BLaER1 (cell line): ENCODE results near the gene ANKS1A.
"Not testable (repeated sequence)": the region's sequence is repeated elsewhere in the genome, so short reads cannot be mapped to it uniquely, and the experiment has no call there.

ENCODE experiments used
- H3K27ac ChIP-seq: shearing (Covaris generic); formaldehyde crosslinking; 2 replicates; pipeline ENCODE4 v1.8.1; 2022
- H3K27me3 ChIP-seq: shearing (Covaris generic); formaldehyde crosslinking; 2 replicates; pipeline ENCODE4 v1.8.1; 2022
- H3K36me3 ChIP-seq: shearing (Covaris generic); formaldehyde crosslinking; 2 replicates; pipeline ENCODE4 v1.8.1; 2022
- H3K4me1 ChIP-seq: shearing (Covaris generic); formaldehyde crosslinking; 2 replicates; pipeline ENCODE4 v1.8.1; 2022
- H3K4me2 ChIP-seq: shearing (Covaris generic); formaldehyde crosslinking; 2 replicates; pipeline ENCODE4 v1.8.1; 2022
- H3K4me3 ChIP-seq: shearing (Covaris generic); formaldehyde crosslinking; 2 replicates; pipeline ENCODE4 v1.8.1; 2022
- H3K9ac ChIP-seq: shearing (Covaris generic); formaldehyde crosslinking; 2 replicates; pipeline ENCODE4 v1.8.1; 2022
- H3K9me3 ChIP-seq: shearing (Covaris generic); formaldehyde crosslinking; 2 replicates; pipeline ENCODE4 v1.8.1; 2022
- H4K20me1 ChIP-seq: shearing (Covaris generic); formaldehyde crosslinking; 2 replicates; pipeline ENCODE4 v1.8.1; 2022
- Cebpa-rat ChIP-seq: shearing (Covaris generic); IDR thresholded peaks from 2 replicates; pipeline ENCODE4 v1.8.1; 2022

ANKS1A gene

GRCh38 chr6:35001349-35001748, 112.3 kb downstream of the ANKS1A start:
- H3K4me2 ChIP-seq, H3K9me3 ChIP-seq, H3K4me1 ChIP-seq, H3K27me3 ChIP-seq, H3K9ac ChIP-seq, H3K4me3 ChIP-seq, H4K20me1 ChIP-seq, H3K27ac ChIP-seq: not testable (repeated sequence)
- peaks cover 40% of the 10 kb centered on the region for H3K36me3 ChIP-seq

- H3K4me2 ChIP-seq, H3K27me3 ChIP-seq, H3K4me3 ChIP-seq, H3K9ac ChIP-seq, H4K20me1 ChIP-seq, H3K4me1 ChIP-seq, H3K9me3 ChIP-seq, H3K27ac ChIP-seq: not testable (repeated sequence)
- peaks cover 19% of the 10 kb centered on the region for H3K36me3 ChIP-seq
Observed at GRCh38 chr6:35003886-35004530, 115.0 kb downstream of the ANKS1A start.

GRCh38 chr6:35007016-35007415, 118.0 kb downstream of the ANKS1A start:
- H3K36me3 ChIP-seq, result peaks cover 14% of the 10 kb centered on the region
- no peak overlapping the region for H3K27ac ChIP-seq
- H3K4me2 ChIP-seq, result no peak overlapping the region
- H3K27me3 ChIP-seq, result no peaks in the 10 kb centered on the region
- H3K9me3 ChIP-seq, result no peaks in the 10 kb centered on the region
- no peak overlapping the region for H3K4me3 ChIP-seq
- no peaks in the 10 kb centered on the region for H4K20me1 ChIP-seq
- H3K4me1 ChIP-seq, result no peaks in the 10 kb centered on the region
- no peak for TF ChIP-seq Cebpa-rat
- no peak overlapping the region for H3K9ac ChIP-seq

GRCh38 chr6:35008858-35009257, 119.8 kb downstream of the ANKS1A start:
- TF ChIP-seq Cebpa-rat, result no peak
- H3K4me3 ChIP-seq, result no peak overlapping the region
- H3K9me3 ChIP-seq, result no peaks in the 10 kb centered on the region

GRCh38 chr6:35011096-35012041, 122.3 kb downstream of the ANKS1A start:
- Histone ChIP-seq H3K27ac (no peak overlapping the region), H3K27me3 (no peaks in the 10 kb centered on the region), H3K4me1 (peaks cover 11% of the 10 kb centered on the region), H3K36me3 (peaks cover 4% of the 10 kb centered on the region; the same call in 1 of the 2 replicates), H3K4me2 (no peak overlapping the region), H3K4me3 (no peak overlapping the region), H4K20me1 (no peaks in the 10 kb centered on the region), H3K9ac (no peak overlapping the region), H3K9me3 (no peaks in the 10 kb centered on the region)
- no peak for TF ChIP-seq Cebpa-rat

More at GRCh38 chr6:35008858-35009257, 119.8 kb downstream of the ANKS1A start:
- peaks cover 4% of the 10 kb centered on the region; the same call in 1 of the 2 replicates for H3K36me3 ChIP-seq
- no peak overlapping the region for H3K4me2 ChIP-seq
- 0 out of 2 replicates have a peak, but pooled peaks cover under 1% of the 10 kb centered on the region for H3K4me1 ChIP-seq
- H4K20me1 ChIP-seq, result no peaks in the 10 kb centered on the region
- H3K27me3 ChIP-seq, result no peaks in the 10 kb centered on the region
- no peak overlapping the region for H3K27ac ChIP-seq
- no peak overlapping the region for H3K9ac ChIP-seq

DNA sequence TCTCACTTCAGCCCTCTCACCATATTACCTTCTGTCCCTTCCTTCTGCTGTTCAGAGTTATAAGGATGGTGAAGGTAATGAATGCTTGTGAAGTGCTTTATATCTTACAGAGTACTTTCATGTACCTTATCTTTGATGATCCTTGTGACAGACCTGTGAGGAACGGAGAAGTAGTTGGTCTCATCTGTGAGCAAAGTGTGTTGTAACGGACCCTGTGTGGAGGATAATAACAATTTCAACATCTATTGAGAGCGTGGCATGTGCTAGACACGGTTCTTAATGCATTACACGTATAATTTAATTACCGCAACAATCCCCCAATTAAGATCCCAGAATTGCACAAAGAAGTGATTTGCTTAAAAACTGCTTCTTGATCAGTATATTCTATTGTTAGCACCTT, 124.6 kb downstream of the ANKS1A start:
- Histone ChIP-seq H3K9ac (no peak overlapping the region), H3K36me3 (peaks cover 18% of the 10 kb centered on the region), H3K4me3 (no peak overlapping the region), H4K20me1 (no peaks in the 10 kb centered on the region), H3K4me2 (0 out of 2 replicates have a peak overlapping the region, but pooled peaks have one; percentile 31), H3K9me3 (no peaks in the 10 kb centered on the region), H3K27me3 (no peaks in the 10 kb centered on the region), H3K27ac (no peak overlapping the region), H3K4me1 (peaks cover 11% of the 10 kb centered on the region)
- TF ChIP-seq Cebpa-rat, result no peak

DNA sequence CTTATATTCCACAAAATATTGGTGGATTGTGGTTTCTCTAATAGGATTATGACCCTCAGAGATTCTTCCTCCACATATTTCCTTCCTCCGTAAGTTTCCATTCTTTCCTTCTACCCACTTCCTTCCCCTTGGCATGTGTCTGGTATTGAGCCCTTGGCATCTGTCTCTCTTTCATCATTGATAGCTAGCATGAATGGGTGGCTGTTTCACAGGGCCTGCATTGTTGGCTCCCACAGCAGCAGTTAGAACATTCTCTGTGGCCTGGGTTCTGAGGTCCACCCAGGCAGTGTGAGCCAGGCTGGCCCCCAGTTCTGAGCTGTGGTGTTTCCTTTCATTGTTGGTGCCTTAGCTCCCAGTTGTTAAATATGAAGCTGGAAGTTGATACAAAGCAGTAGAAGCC, 125.3 kb downstream of the ANKS1A start:
- peak overlapping the region; percentile 43; the same call in 1 of the 2 replicates for H3K27ac ChIP-seq
- no peak for TF ChIP-seq Cebpa-rat
- H3K27me3 ChIP-seq, result no peaks in the 10 kb centered on the region
- H3K9me3 ChIP-seq, result no peaks in the 10 kb centered on the region
- H3K4me3 ChIP-seq, result no peak overlapping the region
- peaks cover 11% of the 10 kb centered on the region for H3K4me1 ChIP-seq
- no peaks in the 10 kb centered on the region for H4K20me1 ChIP-seq
- H3K36me3 ChIP-seq, result peaks cover 25% of the 10 kb centered on the region
- peak overlapping the region; percentile 31; the same call in 1 of the 2 replicates for H3K4me2 ChIP-seq
- no peak overlapping the region for H3K9ac ChIP-seq

DNA sequence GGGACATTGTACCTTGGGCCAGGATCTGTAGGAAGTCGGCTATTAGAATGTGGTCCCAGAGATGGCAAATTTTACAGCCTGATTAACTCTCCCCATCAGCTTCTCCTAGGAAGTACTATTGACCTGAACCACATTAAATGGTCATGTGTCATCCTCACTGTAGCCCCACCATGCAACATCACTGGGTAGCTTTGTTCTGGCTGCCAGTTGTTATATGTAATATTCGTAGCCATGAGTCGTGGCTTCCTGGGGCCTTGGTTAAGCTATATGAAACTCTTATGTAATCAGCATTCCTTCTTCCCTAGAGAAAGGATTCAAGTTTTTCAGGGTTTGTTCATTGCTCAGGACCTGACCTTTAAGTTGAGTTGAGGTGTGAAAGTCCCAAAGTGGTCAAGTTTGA, 125.7 kb downstream of the ANKS1A start:
- Histone ChIP-seq H3K27me3 (no peaks in the 10 kb centered on the region), H3K36me3 (peaks cover 27% of the 10 kb centered on the region), H3K4me1 (peaks cover 11% of the 10 kb centered on the region), H3K9ac (no peak overlapping the region), H3K4me3 (no peak overlapping the region), H3K4me2 (peak overlapping the region; percentile 31; the same call in 1 of the 2 replicates), H3K27ac (peak overlapping the region; percentile 43; the same call in 1 of the 2 replicates), H3K9me3 (no peaks in the 10 kb centered on the region), H4K20me1 (no peaks in the 10 kb centered on the region)
- TF ChIP-seq Cebpa-rat, result no peak

DNA sequence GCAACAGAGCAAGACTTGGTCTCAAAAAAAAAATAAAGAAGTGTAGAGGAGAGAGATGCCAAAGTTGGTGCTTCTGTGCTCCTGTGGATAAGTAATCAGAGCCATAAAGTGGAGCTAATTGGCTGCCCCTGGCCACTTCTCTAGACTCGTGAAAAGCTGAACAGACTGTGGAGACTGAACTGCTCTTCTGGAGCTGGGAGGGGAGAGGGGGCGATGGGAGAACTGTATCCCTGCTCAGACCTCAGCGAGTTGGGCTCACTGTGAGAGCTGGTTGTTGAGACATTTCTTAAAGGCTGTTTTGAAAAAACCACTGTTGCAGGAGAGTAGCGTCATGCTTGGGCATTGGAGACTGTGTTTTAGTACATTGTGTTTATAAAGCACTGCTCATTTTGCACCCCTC, 126.4 kb downstream of the ANKS1A start:
- Histone ChIP-seq H4K20me1 (no peaks in the 10 kb centered on the region), H3K4me2 (no peak overlapping the region), H3K9me3 (no peaks in the 10 kb centered on the region), H3K9ac (no peak overlapping the region), H3K4me3 (no peak overlapping the region), H3K4me1 (peaks cover 11% of the 10 kb centered on the region), H3K27me3 (no peaks in the 10 kb centered on the region), H3K36me3 (peaks cover 33% of the 10 kb centered on the region), H3K27ac (no peak overlapping the region)
- TF ChIP-seq Cebpa-rat, result no peak

DNA sequence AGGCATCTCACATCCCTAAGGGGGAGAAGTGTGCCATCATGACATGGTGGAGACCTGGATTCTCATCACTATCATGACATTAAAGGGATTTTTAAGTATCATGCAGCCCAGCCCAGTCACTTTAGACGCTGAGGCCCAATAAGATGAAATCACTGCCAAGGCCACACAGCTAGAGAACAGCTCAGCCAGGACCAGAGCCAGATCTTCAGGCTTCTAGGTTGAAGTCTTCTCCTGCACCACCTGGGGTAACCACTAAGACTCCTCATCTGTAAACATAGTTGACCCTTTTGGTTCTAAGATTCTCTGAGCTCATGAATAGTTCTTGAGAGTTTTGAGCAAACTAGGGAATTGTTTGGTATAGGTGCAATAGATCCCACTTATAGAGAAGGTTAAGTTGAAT, 126.9 kb downstream of the ANKS1A start:
- Histone ChIP-seq H3K27me3 (no peaks in the 10 kb centered on the region), H4K20me1 (no peaks in the 10 kb centered on the region), H3K4me3 (no peak overlapping the region), H3K36me3 (peaks cover 39% of the 10 kb centered on the region), H3K4me1 (peaks cover 11% of the 10 kb centered on the region), H3K4me2 (no peak overlapping the region), H3K9ac (no peak overlapping the region), H3K9me3 (no peaks in the 10 kb centered on the region), H3K27ac (no peak overlapping the region)
- no peak for TF ChIP-seq Cebpa-rat
